Measurements from ENCODE around the gene POC5.
"Not testable (repeated sequence)": the region's sequence is repeated elsewhere in the genome, so short reads cannot be mapped to it uniquely, and the experiment has no call there.

Gene POC5

GRCh38 chr5:75701856-75702255, 15.4 kb downstream of the POC5 start:
- no peak overlapping the region for H3K4me3 ChIP-seq (ENCODE audit: insufficient read depth, low read length, poor library complexity, severe bottlenecking)
- no peak overlapping the region for H3K27ac ChIP-seq (ENCODE audit: low read depth, low read length)
- H3K27me3 ChIP-seq (ENCODE audit: low read length) = no peaks in the 10 kb centered on the region
- no peaks in the 10 kb centered on the region for H3K9me2 ChIP-seq (replicated peaks; ENCODE audit: insufficient read depth, low read length)
- H3K4me2 ChIP-seq (ENCODE audit: low read depth, low read length, poor library complexity, severe bottlenecking) = no peak overlapping the region
- peaks cover 32% of the 10 kb centered on the region for H3K36me3 ChIP-seq (ENCODE audit: low read length)
- no peaks in the 10 kb centered on the region for H3F3A ChIP-seq (ENCODE audit: insufficient read depth)
- no peaks in the 10 kb centered on the region for H4K20me1 ChIP-seq (ENCODE audit: low read depth, low read length)
- H2AFZ ChIP-seq (ENCODE audit: low read depth, low read length, severe bottlenecking) = no peak overlapping the region
- no peaks in the 10 kb centered on the region for H3K9me3 ChIP-seq (ENCODE audit: insufficient read depth, low read length)
- H3K9ac ChIP-seq (ENCODE audit: low read length) = no peak overlapping the region
- no peak for TF ChIP-seq CTCF (IDR thresholded peaks at IDR 0.05; ENCODE audit: insufficient read depth, low read length, poor library complexity, severe bottlenecking)
- TF ChIP-seq EZH2phosphoT487 (conservative IDR thresholded peaks at IDR 0.05; ENCODE audit: low read length) = no peak
- no peaks in the 10 kb centered on the region; the same call in 1 of the 2 replicates for H3K79me2 ChIP-seq (ENCODE audit: insufficient read depth, low read length)

- not testable (repeated sequence) for H2AFZ ChIP-seq (ENCODE audit: low read depth, low read length, severe bottlenecking); H3K4me3 ChIP-seq (ENCODE audit: insufficient read depth, low read length, poor library complexity, severe bottlenecking); H3K9ac ChIP-seq (ENCODE audit: low read length); H3K27me3 ChIP-seq (ENCODE audit: low read length); H3F3A ChIP-seq (ENCODE audit: insufficient read depth); H3K9me2 ChIP-seq (replicated peaks; ENCODE audit: insufficient read depth, low read length); H3K27ac ChIP-seq (ENCODE audit: low read depth, low read length); H3K9me3 ChIP-seq (ENCODE audit: insufficient read depth, low read length); H3K79me2 ChIP-seq (ENCODE audit: insufficient read depth, low read length); H4K20me1 ChIP-seq (ENCODE audit: low read depth, low read length); H3K4me2 ChIP-seq (ENCODE audit: low read depth, low read length, poor library complexity, severe bottlenecking)
- peaks cover 37% of the 10 kb centered on the region; the same call in 1 of the 2 replicates for H3K36me3 ChIP-seq (ENCODE audit: low read length)
Measured at GRCh38 chr5:75695472-75696351, 21.5 kb downstream of the POC5 start.

GRCh38 chr5:75694781-75695180, 22.5 kb downstream of the POC5 start:
- Histone ChIP-seq H3K9me2 (replicated peaks; ENCODE audit: insufficient read depth, low read length) (no peaks in the 10 kb centered on the region), H4K20me1 (ENCODE audit: low read depth, low read length) (no peaks in the 10 kb centered on the region; the same call in 1 of the 2 replicates), H3K27ac (ENCODE audit: low read depth, low read length) (no peak overlapping the region), H3K9ac (ENCODE audit: low read length) (no peak overlapping the region), H3K9me3 (ENCODE audit: insufficient read depth, low read length) (no peaks in the 10 kb centered on the region), H3K4me2 (ENCODE audit: low read depth, low read length, poor library complexity, severe bottlenecking) (no peak overlapping the region), H3K4me3 (ENCODE audit: insufficient read depth, low read length, poor library complexity, severe bottlenecking) (no peak overlapping the region), H3K79me2 (ENCODE audit: insufficient read depth, low read length) (no peaks in the 10 kb centered on the region), H3K27me3 (ENCODE audit: low read length) (no peaks in the 10 kb centered on the region), H3F3A (ENCODE audit: insufficient read depth) (no peaks in the 10 kb centered on the region), H2AFZ (ENCODE audit: low read depth, low read length, severe bottlenecking) (no peak overlapping the region), H3K36me3 (ENCODE audit: low read length) (peaks cover 47% of the 10 kb centered on the region; the same call in 1 of the 2 replicates)
- no peak for TF ChIP-seq EZH2phosphoT487 (conservative IDR thresholded peaks at IDR 0.05; ENCODE audit: low read length)
- TF ChIP-seq CTCF (IDR thresholded peaks at IDR 0.05; ENCODE audit: insufficient read depth, low read length, poor library complexity, severe bottlenecking) = no peak

GRCh38 chr5:75690669-75691068, 26.6 kb downstream of the POC5 start:
- no peaks in the 10 kb centered on the region for H3K79me2 ChIP-seq (ENCODE audit: insufficient read depth, low read length)
- no peak overlapping the region for H3K9ac ChIP-seq (ENCODE audit: low read length)
- no peak overlapping the region for H2AFZ ChIP-seq (ENCODE audit: low read depth, low read length, severe bottlenecking)
- TF ChIP-seq CTCF (IDR thresholded peaks at IDR 0.05; ENCODE audit: insufficient read depth, low read length, poor library complexity, severe bottlenecking) = no peak
- TF ChIP-seq EZH2phosphoT487 (conservative IDR thresholded peaks at IDR 0.05; ENCODE audit: low read length) = no peak
- no peak overlapping the region for H3K4me3 ChIP-seq (ENCODE audit: insufficient read depth, low read length, poor library complexity, severe bottlenecking)
- no peak overlapping the region for H3K27ac ChIP-seq (ENCODE audit: low read depth, low read length)
- H3F3A ChIP-seq (ENCODE audit: insufficient read depth) = peaks cover 8% of the 10 kb centered on the region; the same call in 1 of the 2 replicates
- H3K9me2 ChIP-seq (replicated peaks; ENCODE audit: insufficient read depth, low read length) = no peaks in the 10 kb centered on the region
- no peaks in the 10 kb centered on the region for H3K9me3 ChIP-seq (ENCODE audit: insufficient read depth, low read length)
- peaks cover 70% of the 10 kb centered on the region; the same call in 1 of the 2 replicates for H3K36me3 ChIP-seq (ENCODE audit: low read length)
- H4K20me1 ChIP-seq (ENCODE audit: low read depth, low read length) = no peaks in the 10 kb centered on the region; the same call in 1 of the 2 replicates
- no peak overlapping the region for H3K4me2 ChIP-seq (ENCODE audit: low read depth, low read length, poor library complexity, severe bottlenecking)
- H3K27me3 ChIP-seq (ENCODE audit: low read length) = no peaks in the 10 kb centered on the region

All from SU-DHL-6 (cell line).